AG20443 (cell line): ENCODE measurements around the gene PGAP3.
"Not testable (repeated sequence)": the region's sequence is repeated elsewhere in the genome, so short reads cannot be mapped to it uniquely, and the experiment has no call there.

ENCODE experiments used
- DNase-seq: peaks from one replicate; pipeline ENCODE4 v3.0.0; 2012; ENCODE audit warnings: low spot score, mixed read lengths

The PGAP3 gene

GRCh38 chr17:39687546-39688474, at the start of gene PGAP3:
PGAP3 (minus strand) TSS chr17:39688057; CDS start chr17:39688014, 43 bp downstream.
- peak; percentile 96 for DNase-seq

- no peak for DNase-seq
These were observed 49.4 kb upstream of the PGAP3 start for GRCh38 chr17:39737206-39737759.

- DNase-seq = no peak
These were observed 48.7 kb upstream of the PGAP3 start for GRCh38 chr17:39736319-39737165.

GRCh38 chr17:39735882-39736281, 48.0 kb upstream of the PGAP3 start:
- no peak for DNase-seq

- no peak for DNase-seq
These were observed 44.7 kb upstream of the PGAP3 start for GRCh38 chr17:39732586-39732985.

GRCh38 chr17:39730095-39730921, 42.5 kb upstream of the PGAP3 start, which contains the start of gene MIEN1:
MIEN1 (minus strand) TSS chr17:39730532; CDS start chr17:39730495, 37 bp downstream.
- DNase-seq = peak; percentile 99

- DNase-seq = no peak
These were observed 41.5 kb upstream of the PGAP3 start for GRCh38 chr17:39729280-39729851.

- no peak for DNase-seq
These were observed 39.7 kb upstream of the PGAP3 start for GRCh38 chr17:39727556-39727955.

- DNase-seq = no peak
These were observed 38.8 kb upstream of the PGAP3 start for GRCh38 chr17:39726617-39727016.

- not testable (repeated sequence) for DNase-seq
These were observed 38.1 kb upstream of the PGAP3 start for GRCh38 chr17:39725923-39726322.

GRCh38 chr17:39724731-39725130, 36.9 kb upstream of the PGAP3 start:
- DNase-seq = no peak

GRCh38 chr17:39722965-39723848, 35.4 kb upstream of the PGAP3 start:
- DNase-seq = peak; percentile 44

- no peak for DNase-seq
These were observed 34.2 kb upstream of the PGAP3 start for GRCh38 chr17:39722104-39722503.

GRCh38 chr17:39719563-39720355, 31.9 kb upstream of the PGAP3 start:
- DNase-seq = no peak

GRCh38 chr17:39717660-39718059, 29.8 kb upstream of the PGAP3 start:
- DNase-seq = no peak

- DNase-seq = no peak
These were observed 29.2 kb upstream of the PGAP3 start for GRCh38 chr17:39716879-39717536.

GRCh38 chr17:39716073-39716818, 28.4 kb upstream of the PGAP3 start:
- DNase-seq = no peak
